Measurements from ENCODE around the gene OTULINL.
"Not testable (repeated sequence)": the region's sequence is repeated elsewhere in the genome, so short reads cannot be mapped to it uniquely, and the experiment has no call there.

The OTULINL gene

GRCh38 chr5:14581106-14581890, at the start of gene OTULINL:
TSS of gene OTULINL (plus strand) at chr5:14581792. CDS start at chr5:14581895, 103 bp downstream.
- in situ Hi-C loops (cut with MboI; ENCODE audit: low sequenced_read_pairs), result no loop called here

GRCh38 chr5:14532180-14532579, 49.4 kb upstream of the OTULINL start:
- in situ Hi-C loops (cut with MboI; ENCODE audit: low sequenced_read_pairs), result no loop called here

GRCh38 chr5:14534773-14535172, 46.8 kb upstream of the OTULINL start:
- in situ Hi-C loops (cut with MboI; ENCODE audit: low sequenced_read_pairs), result no loop called here

GRCh38 chr5:14545308-14545707, 36.3 kb upstream of the OTULINL start:
- in situ Hi-C loops (cut with MboI; ENCODE audit: low sequenced_read_pairs), result no loop called here

GRCh38 chr5:14545862-14546261, 35.7 kb upstream of the OTULINL start:
- in situ Hi-C loops (cut with MboI; ENCODE audit: low sequenced_read_pairs), result no loop called here

- in situ Hi-C loops (cut with MboI; ENCODE audit: low sequenced_read_pairs), result no loop called here
These were observed 33.9 kb upstream of the OTULINL start for GRCh38 chr5:14547666-14548065.

- in situ Hi-C loops (cut with MboI; ENCODE audit: low sequenced_read_pairs), result no loop called here
These were observed 30.4 kb upstream of the OTULINL start for GRCh38 chr5:14551211-14551610.

- in situ Hi-C loops (cut with MboI; ENCODE audit: low sequenced_read_pairs), result no loop called here
These were observed 29.6 kb upstream of the OTULINL start for GRCh38 chr5:14552017-14552416.

GRCh38 chr5:14554288-14554687, 27.3 kb upstream of the OTULINL start:
- in situ Hi-C loops (cut with MboI; ENCODE audit: low sequenced_read_pairs), result not testable (repeated sequence)

- in situ Hi-C loops (cut with MboI; ENCODE audit: low sequenced_read_pairs), result no loop called here
These were observed 25.6 kb upstream of the OTULINL start for GRCh38 chr5:14556015-14556414.

- in situ Hi-C loops (cut with MboI; ENCODE audit: low sequenced_read_pairs), result no loop called here
These were observed 24.3 kb upstream of the OTULINL start for GRCh38 chr5:14557203-14557770.

GRCh38 chr5:14557791-14558415, 23.7 kb upstream of the OTULINL start:
- in situ Hi-C loops (cut with MboI; ENCODE audit: low sequenced_read_pairs), result no loop called here

GRCh38 chr5:14560091-14560595, 21.4 kb upstream of the OTULINL start:
- in situ Hi-C loops (cut with MboI; ENCODE audit: low sequenced_read_pairs), result no loop called here

- in situ Hi-C loops (cut with MboI; ENCODE audit: low sequenced_read_pairs), result no loop called here
These were observed 19.9 kb upstream of the OTULINL start for GRCh38 chr5:14561741-14562140.

- in situ Hi-C loops (cut with MboI; ENCODE audit: low sequenced_read_pairs), result no loop called here
These were observed 13.3 kb upstream of the OTULINL start for GRCh38 chr5:14568333-14568732.

GRCh38 chr5:14569948-14570691, 11.5 kb upstream of the OTULINL start:
- in situ Hi-C loops (cut with MboI; ENCODE audit: low sequenced_read_pairs), result no loop called here

GRCh38 chr5:14571901-14572300, 9.7 kb upstream of the OTULINL start:
- in situ Hi-C loops (cut with MboI; ENCODE audit: low sequenced_read_pairs), result no loop called here

GRCh38 chr5:14572385-14572784, 9.2 kb upstream of the OTULINL start:
- in situ Hi-C loops (cut with MboI; ENCODE audit: low sequenced_read_pairs), result no loop called here

GRCh38 chr5:14572836-14573235, 8.8 kb upstream of the OTULINL start:
- in situ Hi-C loops (cut with MboI; ENCODE audit: low sequenced_read_pairs), result no loop called here

- in situ Hi-C loops (cut with MboI; ENCODE audit: low sequenced_read_pairs), result no loop called here
These were observed 7.5 kb upstream of the OTULINL start for GRCh38 chr5:14574096-14574495.

- in situ Hi-C loops (cut with MboI; ENCODE audit: low sequenced_read_pairs), result no loop called here
These were observed 6.6 kb upstream of the OTULINL start for GRCh38 chr5:14574891-14575508.
